GM19467 (cell line): ENCODE results near the gene ABCB7.
"Not testable (repeated sequence)": the region's sequence is repeated elsewhere in the genome, so short reads cannot be mapped to it uniquely, and the experiment has no call there.

ENCODE experiments used
- ATAC-seq: cut with Tn5 transposase; IDR thresholded peaks from one replicate; pipeline ENCODE4 v1.9.1; 2021; ENCODE audit warnings: mild to moderate bottlenecking, moderate library complexity; ENCODE audit not compliant: unreplicated experiment

ABCB7 gene

DNA sequence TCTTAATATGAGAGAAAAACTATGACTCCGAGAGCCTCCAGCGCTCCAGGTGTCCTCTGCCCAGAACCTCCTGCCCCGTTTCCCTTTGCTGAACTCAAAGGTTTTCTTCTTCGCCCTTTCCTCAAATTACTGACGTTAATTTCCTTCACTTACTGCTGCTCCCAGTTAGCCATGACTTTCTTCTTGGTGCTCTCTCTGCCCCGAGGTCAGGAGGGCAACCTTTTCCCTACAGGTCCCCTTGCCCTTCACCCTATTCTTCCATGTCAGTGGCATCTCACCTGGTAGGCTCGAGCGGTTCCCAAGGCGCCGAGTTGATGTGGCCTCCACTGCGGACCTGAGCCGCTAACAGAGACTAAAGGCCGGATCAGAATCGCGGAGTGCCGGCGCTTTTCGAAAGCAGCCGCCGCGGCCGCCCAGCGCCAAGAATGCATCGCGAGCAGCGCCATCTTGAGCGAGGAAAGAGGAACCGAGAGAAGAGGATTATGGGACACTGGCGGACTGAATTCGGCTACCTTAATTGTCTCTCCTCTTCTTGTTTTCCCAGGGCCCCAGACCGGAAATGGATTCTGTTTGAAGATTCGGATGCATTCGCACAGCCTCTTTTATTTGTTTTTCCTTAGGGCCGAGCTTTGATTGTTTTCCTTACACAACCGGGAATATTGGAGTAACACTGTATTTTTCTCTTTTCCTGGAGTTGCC is at the start of gene ABCB7:
TSS of gene ABCB7 (minus strand) at position 457 of the 699 bp plus-strand sequence. CDS start at position 446, 11 bp downstream.
- peak; percentile 83 for ATAC-seq

DNA sequence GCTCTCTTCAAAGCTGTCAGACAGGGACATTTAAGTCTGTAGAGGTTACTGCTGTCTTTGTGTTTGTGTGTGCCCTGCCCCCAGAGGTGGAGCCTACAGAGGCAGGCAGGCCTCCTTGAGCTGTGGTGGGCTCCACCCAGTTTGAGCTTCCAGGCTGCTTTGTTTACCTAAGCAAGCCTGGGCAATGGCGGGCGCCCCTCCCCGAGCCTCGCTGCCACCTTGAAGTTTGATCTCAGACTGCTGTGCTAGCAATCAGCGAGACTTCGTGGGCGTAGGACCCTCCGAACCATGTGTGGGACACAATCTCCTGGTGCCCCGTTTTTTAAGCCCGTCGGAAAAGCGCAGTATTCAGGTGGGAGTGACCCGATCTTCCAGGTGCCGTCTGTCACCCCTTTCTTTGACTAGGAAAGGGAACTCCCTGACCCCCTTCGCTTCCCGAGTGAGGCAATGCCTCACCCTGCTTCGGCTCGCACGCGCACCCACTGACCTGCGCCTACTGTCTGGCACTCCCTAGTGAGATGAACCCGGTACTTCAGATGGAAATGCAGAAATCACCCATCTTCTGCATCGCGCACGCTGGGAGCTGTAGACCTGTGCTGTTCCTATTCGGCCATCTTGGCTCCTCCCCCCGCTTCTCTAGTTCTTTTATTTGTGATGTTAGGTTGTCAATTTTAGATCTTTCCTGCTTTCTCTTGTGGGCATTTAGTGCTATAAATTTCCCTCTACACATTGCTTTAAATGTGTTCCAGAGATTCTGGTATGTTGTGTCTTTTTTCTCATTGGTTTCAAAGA is 32.5 kb upstream of the ABCB7 start:
- not testable (repeated sequence) for ATAC-seq

DNA sequence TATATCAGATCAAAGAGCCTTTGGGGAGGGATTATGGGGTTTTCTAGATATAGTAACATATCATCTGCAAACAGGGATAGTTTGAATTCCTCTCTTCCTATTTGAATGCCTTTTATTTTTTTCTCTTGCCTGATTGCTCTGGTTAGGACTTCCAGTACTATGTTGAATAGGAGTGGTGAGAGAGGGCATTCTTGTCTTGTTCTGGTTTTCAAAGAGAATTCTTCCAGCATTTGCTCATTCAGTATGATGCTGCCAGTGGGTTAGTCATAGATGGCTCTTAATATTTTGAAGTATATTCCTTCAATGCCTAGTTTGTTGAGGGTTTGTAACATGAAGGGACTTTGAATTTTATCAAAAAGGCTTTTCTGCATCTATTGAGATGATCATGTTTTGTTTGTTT is 25.6 kb upstream of the ABCB7 start:
- no peak for ATAC-seq

DNA sequence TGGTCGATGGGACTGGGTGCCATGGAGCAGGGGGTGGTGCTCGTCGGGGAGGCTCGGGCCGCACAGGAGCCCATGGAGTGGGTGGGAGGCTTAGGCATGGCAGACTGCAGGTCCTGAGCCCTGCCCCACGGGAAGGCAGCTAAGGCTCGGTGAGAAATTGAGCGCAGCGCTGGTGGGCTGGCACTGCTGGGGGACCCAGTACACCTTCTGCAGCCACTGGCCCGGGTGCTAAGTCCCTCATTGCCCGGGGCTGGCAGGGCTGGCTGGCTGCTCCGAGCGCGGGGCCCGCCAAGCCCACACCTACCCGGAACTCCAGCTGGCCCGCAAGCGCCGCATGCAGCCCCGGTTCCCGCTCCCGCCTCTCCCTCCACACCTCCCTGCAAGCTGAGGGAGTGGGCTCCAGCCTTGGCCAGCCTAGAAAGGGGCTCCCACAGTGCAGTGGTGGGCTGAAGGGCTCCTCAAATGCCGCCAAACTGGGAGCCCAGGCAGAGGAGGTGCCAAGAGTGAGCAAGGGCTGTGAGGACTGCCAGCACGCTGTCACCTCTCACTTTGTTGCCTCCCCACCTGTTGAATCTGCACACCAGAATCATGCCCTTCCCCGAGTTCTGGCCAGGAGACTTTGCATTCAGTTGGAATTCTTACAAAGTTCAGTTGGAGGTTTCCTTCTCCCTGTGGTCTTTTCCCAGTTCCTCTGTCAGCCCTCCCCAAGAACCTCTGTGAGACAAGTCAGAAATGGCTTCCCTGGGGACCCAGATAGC is 23.6 kb upstream of the ABCB7 start:
- ATAC-seq: not testable (repeated sequence)

DNA sequence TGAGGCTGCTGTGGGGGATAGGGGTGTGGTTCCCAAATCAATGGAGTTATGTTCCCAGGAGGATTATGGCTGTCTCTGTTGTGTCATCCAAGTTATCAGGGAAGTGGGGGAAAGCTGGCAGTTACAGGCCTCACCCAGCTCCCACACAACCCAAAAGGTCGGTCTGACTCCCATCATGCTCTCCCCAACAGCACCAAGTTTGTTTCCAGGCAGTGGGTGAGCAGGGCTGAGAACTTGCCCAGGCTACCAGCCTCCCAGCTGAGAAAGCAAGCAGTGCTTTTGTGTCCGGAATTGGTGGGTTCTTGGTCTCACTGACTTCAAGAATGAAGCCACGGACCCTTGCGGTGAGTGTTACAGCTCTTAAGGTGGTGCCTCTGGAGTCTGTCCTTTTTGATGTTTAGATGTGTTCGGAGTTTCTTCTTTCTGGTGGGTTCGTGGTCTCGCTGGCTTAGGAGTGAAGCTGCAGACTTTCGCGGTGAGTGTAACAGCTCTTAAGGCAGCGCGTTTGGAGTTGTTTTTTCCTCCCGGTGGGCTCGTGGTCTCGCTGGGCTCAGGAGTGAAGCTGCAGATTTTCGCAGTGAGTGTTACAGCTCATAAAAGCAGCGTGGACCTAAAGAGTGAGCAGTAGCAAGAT is 16.3 kb upstream of the ABCB7 start:
- not testable (repeated sequence) for ATAC-seq

DNA sequence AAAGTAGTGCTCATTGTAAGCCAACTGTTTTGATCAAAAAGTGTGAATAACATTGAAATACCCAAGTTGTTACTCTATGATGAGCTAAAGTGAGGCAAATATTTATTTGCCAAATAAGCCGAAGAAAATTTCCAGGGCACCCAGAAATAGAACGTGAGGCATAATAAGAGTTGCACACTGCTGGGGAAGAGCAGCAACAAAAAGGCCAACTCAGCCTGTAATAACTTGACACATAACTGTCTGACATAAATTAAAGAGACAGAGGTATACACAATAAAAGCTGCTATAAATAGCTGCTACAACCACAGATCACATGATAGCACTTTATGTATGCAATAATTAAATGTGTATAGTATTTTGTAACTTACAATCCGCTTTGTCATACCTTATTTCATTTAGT is 2.0 kb upstream of the ABCB7 start:
- no peak for ATAC-seq

DNA sequence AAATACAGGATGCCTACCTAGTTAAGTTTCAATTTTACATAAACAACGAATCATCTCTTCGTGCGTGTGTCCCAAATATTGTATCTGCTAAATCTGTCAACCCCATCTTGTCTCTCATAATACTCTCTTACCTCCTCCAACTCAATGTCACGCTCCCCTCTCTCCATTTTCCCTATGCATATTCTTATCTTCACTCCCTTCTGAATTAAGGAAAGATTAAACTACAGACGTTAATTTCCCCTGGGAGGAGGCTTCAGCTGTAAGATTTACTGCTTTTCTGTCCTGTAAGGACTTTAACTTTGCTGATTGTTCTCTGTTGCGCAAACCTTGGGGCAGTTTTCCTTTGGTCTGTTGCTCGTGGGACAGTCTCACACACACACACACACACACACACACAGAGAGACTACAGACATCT is 455 bp upstream of the ABCB7 start:
- no peak for ATAC-seq

DNA sequence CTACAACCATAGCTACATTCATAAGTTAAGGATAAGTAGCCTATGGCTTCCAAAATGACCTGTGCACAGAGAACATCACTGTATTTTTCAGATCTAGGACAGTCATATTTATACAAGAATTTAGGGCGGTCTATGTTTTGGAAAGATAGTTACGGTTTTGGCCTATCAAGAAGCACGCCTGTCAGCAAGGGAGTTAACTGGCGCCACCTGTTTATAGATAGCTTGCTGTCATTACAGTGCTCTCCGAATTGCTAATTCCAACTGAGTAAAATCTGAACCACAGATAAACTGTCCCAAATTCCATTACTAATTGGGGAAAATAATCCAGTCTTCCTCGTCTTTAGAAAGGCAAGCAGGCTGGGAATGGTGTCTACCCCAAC is 646 bp downstream of the ABCB7 start:
- peak; percentile 22 for ATAC-seq

DNA sequence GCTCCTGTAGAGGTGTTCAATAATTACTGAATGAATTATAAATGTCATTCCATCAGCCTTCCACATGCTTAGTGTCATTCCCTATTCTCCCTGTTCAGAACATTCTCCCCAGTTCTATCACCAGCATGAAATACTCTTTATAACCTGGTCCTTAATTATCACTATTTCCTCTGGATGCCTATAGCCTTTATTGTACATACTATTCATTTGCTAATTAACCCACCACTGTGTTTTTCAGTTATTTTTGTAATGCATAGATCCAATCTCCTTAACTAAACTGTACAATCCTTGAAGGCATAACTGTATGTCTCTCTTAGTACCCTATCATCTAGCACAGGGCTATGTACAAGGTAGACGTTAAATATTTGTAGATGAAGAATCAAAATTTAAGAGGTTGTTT is 1.2 kb downstream of the ABCB7 start:
- ATAC-seq: no peak

DNA sequence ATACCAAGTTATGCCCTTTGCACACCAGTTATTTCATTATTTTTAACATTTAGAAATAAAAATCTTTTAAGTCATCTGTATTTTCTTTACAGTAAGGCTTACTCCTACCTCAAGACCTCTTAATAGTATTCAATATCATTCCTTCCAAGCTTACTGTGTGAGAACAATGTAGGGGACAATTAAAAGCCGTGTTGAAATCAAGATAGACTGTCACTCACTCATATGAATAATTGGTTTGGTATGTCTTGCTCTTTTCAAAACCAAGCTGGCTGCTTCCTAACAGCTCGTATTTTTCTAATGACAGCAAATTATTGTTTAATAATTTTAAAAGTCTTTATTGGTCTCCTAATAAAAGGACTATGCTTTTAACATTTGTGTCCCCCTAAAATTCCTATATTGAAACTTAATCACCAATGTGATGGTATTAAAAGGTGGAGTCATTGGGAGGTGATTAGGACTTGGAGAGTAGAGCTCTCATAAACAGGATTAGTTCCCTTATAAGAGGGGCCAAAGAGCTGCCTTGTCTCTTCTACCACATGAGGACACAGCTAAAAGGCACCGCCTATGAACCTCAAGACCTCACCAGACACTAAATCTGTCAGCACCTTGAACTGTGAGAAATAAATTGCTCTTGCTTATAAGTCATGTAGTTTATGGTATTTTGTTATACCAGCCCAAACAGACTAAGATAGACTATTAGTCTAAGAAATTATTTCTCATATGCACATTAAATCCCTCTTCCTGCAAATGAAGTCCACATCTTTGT is 4.1 kb downstream of the ABCB7 start:
- ATAC-seq: no peak

DNA sequence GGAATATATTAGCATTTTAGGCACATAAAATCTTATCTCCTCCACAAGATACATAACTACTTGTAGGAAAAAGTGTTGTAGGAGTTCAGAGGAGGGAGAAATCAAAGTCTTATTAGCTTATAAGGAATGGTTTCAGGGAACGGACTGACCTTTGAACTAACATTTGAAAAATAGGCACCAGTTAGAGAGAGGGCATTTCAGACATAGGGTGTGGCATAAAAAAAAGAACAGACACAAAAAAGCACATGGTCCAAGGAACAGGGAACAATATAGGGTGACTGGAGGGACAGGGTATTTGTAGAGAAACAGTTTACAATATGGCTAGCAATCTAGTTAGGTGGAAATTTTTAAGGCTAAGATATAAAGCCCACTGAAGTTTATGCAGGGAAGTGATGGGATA is 6.4 kb downstream of the ABCB7 start:
- ATAC-seq: no peak

DNA sequence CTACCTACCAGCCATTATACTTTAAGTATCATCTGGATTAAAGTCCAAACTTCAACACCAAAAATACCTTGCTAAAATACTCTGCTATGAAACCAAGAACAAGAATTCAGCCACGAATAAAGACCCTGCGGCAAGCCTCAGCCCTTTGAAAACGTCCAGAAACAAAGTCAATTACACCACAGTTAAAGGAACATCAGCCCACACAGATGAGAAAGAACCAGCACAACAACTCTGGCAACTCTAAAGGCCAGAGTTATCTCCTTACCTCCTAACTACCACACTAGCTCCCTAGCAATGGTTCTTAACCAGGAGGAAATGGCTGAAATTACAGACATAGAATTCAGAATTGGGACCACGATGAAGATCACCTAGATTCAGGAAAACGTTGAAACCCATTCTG is 23.4 kb downstream of the ABCB7 start:
- ATAC-seq: no peak

DNA sequence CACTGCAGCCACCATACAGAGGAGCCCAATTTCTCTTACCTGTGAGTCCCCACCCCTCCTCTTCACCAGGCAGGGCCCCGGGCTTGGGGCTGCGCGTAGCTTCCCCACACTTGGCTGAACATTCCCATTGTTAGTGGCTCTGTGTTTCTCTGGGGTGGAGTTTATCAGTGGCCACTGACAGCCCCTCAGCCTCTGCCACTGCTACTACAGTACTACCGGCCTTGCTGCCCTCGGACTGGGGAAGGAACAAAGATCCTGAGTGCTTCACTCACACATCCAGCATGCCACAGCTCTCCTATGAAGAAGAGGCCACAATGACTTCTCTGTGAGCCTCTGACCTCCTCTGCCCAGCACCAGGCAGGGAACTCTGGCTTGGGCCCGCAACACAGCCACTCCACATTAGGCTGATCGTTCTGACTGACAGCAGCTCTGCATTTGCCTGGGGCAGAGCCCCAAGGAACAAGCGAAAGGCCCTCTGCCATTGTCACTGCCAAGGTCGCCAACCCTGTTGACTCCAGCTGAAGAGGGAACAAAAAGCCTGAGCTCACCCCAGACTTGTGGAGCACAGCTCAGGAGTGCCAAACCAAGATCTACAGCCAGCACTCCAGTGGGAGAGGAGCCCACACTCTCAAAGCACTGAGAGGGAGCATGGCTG is 24.0 kb downstream of the ABCB7 start:
- no peak for ATAC-seq

DNA sequence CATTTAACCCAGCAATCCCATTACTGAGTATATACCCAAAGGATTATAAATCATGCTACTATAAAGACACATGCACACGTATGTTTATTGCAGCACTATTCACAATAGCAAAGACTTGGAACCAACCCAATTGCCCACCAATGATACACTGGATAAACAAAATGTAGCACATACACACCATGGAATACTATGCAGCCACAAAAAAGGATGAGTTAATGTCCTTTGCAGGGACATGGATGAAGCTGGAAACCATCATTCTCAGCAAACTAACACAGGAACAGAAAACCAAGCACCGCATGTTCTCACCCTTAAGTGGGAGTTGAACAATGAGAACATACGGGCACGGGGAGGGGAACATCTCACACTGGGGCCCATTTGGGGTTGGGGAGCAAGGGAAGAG is 27.0 kb downstream of the ABCB7 start:
- not testable (repeated sequence) for ATAC-seq

DNA sequence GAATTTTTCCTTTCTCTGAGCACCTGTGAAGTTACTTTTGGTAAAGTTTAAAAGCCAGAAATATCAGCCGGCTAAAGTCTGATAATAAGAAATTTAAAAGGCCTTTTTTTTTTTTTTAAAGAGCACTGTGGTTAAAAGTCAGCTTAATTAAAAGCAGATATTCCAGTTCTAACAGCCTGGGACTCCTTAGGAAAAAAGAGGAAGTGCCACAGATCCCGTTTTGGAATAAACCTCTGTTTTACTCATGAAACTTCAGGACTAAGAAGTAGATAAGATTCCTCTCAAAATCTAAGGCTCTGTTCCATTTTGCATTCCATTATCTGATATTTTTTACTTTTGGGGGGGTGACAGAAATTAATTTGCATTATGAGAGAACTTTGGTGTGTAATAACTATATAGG is 37.8 kb downstream of the ABCB7 start:
- no peak for ATAC-seq

DNA sequence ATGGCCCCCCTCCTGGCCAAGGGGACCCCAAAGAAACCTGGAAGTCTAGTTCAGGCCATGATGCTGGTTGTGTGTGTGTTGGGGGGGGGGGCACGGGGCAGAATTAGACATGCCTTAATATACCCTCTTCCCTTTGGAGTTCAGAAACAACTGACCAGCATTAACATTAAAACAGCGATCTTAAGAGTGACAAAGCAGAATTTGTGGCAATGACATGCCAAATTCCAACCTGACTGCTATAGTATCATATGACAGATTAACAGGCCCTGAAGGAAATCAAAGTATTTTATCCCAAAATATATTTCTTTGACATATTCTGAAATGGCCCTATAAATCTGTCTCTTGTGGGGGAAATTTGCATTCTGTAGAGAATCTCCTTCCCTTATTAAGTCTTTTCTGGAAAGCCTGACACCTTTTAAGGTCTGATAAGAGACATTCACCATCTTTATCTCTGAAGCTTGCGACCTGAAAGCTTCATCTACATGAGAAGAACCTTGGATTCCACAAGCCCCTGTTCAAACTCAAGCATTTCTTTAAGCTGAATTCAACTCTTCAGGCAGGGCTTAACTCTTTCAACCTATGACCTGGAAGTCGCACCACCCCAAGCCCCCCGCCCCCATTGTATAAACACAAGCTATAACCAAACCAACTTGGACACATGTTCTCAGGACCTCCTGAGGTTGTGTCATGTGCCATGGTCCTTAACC is 40.2 kb downstream of the ABCB7 start:
- ATAC-seq: no peak

DNA sequence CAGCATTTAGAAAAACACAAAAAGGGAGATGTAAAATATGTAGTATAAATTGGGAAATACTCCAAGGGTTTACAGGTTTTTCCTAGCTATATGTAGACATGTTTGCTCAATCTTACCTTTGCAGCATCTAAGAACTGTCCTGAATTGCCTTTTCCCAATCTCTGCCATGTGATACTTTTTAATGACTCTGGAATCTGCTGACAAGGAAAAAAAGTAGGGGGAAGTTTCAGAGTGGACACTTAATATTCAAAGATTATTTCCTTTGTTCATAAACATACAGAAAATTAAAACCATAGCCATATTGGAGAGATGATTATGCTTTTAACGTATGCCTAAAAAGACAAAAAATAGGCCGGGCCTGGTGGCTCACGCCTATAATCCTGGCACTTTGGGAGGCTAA is 41.4 kb downstream of the ABCB7 start:
- no peak for ATAC-seq

DNA sequence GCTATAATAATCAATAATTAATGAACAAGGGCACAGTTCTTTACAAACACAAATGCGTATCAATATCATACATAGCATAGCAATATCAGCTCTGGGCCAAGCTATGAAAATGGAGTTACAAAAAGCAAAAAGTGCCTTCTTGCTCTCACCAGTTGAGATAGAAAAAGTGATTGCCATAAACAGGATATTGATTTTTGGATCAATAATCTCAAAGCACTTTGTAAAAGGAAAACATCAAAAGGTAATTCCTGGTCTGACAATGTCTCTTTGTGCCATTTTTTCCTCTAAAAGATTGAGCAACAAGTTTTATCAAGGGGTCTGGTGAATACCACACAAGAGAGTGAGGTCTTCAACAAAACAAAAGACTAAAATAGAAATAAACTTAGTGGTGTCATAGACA is 42.4 kb downstream of the ABCB7 start:
- no peak for ATAC-seq

DNA sequence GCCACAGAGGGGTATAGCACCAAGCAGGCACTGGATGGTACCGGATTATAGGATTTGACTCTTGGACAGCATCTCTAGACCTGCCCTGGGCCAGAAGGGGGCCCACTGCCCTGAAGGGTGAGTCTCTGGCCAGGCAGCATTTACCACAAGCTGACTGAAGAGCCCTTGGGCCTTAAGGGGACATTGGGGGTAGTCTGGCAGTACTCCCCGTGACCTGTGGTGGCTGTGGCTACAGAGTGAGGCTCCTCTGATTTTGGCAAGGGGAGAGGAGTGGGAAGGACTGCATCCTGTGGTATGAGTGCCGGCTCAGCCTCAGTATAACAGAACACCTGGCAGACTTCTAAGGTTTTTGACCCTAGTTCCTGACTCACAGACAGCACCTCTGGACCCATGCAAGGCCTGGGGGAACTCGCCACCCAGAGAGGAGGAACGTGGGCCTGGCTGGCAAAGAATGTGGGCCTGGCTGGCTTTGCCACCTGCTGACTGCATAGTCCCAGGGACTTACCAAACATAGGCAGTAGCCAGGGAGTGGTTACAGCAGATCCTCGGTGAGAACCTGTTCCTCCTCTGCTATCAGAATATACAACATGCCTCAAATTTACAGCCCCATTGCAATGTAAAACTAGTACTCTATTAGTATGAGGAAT is 48.1 kb downstream of the ABCB7 start:
- no peak for ATAC-seq
